Right lobe of liver (tissue), 6 donors: Measurements from ENCODE around the gene SYCE3. TPM values are rescaled to one million over a fixed set of nuclear protein-coding genes. Genes with fewer than 3 reads are reported as not detected.
A peak's percentile ranks its signal among the peaks of the same experiment; 100 is the strongest.

ENCODE experiments used
- ATAC-seq, 4 donors: fragments of 200-7000 bp; cut with Tn5 transposase; one replicate each; pipeline ENCODE4 v1.9.1; 2020; ENCODE audit warnings: mild to moderate bottlenecking in 4 of 4, moderate library complexity in 4 of 4
- DNase-seq, 3 donors: peaks; one replicate each; pipeline ENCODE4 v3.0.0-alpha.2; 2020
- H3K27ac ChIP-seq, 3 donors: fragments of 200-600 bp; one replicate each; pipeline ENCODE4 v1.8.0; 2022
- H3K27me3 ChIP-seq, 2 donors: fragments of 200-600 bp; one replicate each; pipeline ENCODE4 v1.8.0; 2022
- H3K36me3 ChIP-seq, 4 donors: fragments of 200-600 bp; sonication (generic) in 1 of 4; one replicate each; pipeline versions ENCODE4 v1.5.1 to v1.8.0; 2017 to 2022; ENCODE audit warnings: control low read depth in 1 of 4
- H3K4me1 ChIP-seq, 4 donors: fragments of 200-600 bp; sonication (generic) in 1 of 4; one replicate each; pipeline versions ENCODE4 v1.5.1 to v1.8.0; 2017 to 2022; ENCODE audit warnings: control low read depth in 1 of 4
- H3K4me3 ChIP-seq, 3 donors: fragments of 200-600 bp; one replicate each; pipeline ENCODE4 v1.8.0; 2022
- H3K9me3 ChIP-seq, 4 donors: fragments of 200-600 bp; sonication (generic) in 1 of 4; one replicate each; pipeline versions ENCODE4 v1.5.1 to v1.8.0; 2017 to 2022; ENCODE audit warnings: control low read depth in 1 of 4
- POLR2A ChIP-seq: fragments of 450-650 bp; IDR thresholded peaks from one replicate; pipeline ENCODE4 v1.6.1; 2017; ENCODE audit warnings: antibody characterized with exemption, mild to moderate bottlenecking
- WGBS: methylation state at CpG from one replicate; pipeline ENCODE4 v1.1.6; 2018; ENCODE audit warnings: low coverage, low lambda C conversion rate; ENCODE audit not compliant: insufficient coverage; ENCODE audit errors: missing lambda C conversion rate; 5-methylcytosine and 5-hydroxymethylcytosine counted together
- intact Hi-C, 2 donors: fragments of 100-400 bp; cut with DNase I; formaldehyde crosslinking; loops; one replicate each; pipeline versions ENCODE4 v1.11.2 to v1.14.1; 2022
- total RNA-seq, 6 experiments: library from RNA; depleted of rRNA in 2 of 6; stranded (reverse); fragments of >200 nt in 2 of 6; fragmentation: NEBNext Ultra II Directional in 3 of 6; extraction: Animal tissue kit (Norgen Biotek cat#: 25700) in 3 of 6; gene quantifications; one replicate each; pipeline versions ENCODE4 v1.1.0 to v1.2.4, GENCODE V29; 2016 to 2023
- TF ChIP-seq, protein P1 (sequence below), 4 donors: fragments of 200-600 bp in 3 of 4; fragments of 450-650 bp in 1 of 4; IDR thresholded peaks; one replicate each; pipeline versions ENCODE4 v1.5.1 to v1.8.0; 2016 to 2022; ENCODE audit warnings: antibody characterized with exemption in 4 of 4, mild to moderate bottlenecking in 2 of 4
- donor health status: DM: no; HTN: yes; CAD: no.
- donor health status: DM: no; HTN: no; CAD: no.
- donor health status: DM: no; HTN: no; CAD: no.
- donor health status: DM: no; HTN: yes; CAD: no.
- donor health status: DM: no; HTN: yes; CAD: no.

SYCE3 gene
- total RNA-seq, 6 experiments from 2014 or later: 3.3 to 4.7 TPM; not detected in 4

DNA sequence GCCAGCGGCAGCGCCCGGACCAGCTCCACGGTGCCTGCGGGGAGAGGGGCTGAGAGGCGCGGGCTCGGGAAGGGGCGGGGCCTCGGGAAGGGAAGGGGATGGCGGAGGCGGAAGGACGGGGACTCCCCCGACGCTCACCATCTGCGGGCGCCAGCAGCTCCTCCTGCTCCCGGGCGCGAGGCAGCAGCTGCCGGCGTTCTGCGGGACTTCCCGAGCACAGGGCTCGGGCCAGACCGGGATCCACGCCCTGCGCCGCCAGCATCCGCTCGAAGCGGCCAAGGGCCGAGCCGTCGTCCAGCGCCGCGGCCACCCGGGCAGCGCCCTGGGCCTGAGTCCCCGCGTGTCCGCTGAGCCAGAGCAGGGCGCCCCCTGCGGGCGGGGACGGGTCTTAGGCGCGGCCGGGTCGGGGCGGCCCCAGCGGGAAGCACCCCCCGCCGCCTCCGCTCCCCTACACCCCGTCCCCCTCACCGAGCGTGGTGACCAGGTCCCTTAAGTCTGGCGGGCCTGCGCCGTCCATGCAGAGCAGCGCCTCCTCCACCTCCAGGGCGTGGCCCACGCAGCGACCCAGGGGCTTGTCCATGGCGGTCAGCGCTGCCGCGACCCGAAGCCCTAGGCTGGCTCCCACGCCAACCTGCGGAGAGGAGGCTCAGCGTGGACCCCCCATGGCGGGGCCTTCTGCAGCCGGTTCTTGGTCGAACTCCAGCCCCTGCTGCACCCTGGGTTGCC, 36.4 kb downstream of the SYCE3 start:
- Histone ChIP-seq H3K36me3 (peaks cover 0 to 23% (median 3%) of the 10 kb centered on the region in 4 donors), H3K9me3 (no peaks in the 10 kb centered on the region), H3K4me3 (peak overlapping the region; percentile 66 to 74 (median 68)), H3K4me1 (peaks cover 0 to 25% (median 12%) of the 10 kb centered on the region in 4 donors), H3K27ac (peak overlapping the region; percentile 76 to 94 (median 87)), H3K27me3 (no peaks in the 10 kb centered on the region)
- TF ChIP-seq, protein P1, sequence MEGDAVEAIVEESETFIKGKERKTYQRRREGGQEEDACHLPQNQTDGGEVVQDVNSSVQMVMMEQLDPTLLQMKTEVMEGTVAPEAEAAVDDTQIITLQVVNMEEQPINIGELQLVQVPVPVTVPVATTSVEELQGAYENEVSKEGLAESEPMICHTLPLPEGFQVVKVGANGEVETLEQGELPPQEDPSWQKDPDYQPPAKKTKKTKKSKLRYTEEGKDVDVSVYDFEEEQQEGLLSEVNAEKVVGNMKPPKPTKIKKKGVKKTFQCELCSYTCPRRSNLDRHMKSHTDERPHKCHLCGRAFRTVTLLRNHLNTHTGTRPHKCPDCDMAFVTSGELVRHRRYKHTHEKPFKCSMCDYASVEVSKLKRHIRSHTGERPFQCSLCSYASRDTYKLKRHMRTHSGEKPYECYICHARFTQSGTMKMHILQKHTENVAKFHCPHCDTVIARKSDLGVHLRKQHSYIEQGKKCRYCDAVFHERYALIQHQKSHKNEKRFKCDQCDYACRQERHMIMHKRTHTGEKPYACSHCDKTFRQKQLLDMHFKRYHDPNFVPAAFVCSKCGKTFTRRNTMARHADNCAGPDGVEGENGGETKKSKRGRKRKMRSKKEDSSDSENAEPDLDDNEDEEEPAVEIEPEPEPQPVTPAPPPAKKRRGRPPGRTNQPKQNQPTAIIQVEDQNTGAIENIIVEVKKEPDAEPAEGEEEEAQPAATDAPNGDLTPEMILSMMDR (IDR thresholded peaks at IDR 0.05): peak; percentile 45 to 84 (median 66)
- TF ChIP-seq POLR2A: peak; percentile 33
- 0% methylated on average over 13 of the region's 77 CpGs for WGBS
- intact Hi-C loops: loop anchor here in 1 of 2 donors (10.0 kb wide), 1 partner anchor 89 kb away; no protein-coding TSS in a partner anchor
- DNase-seq (peak; percentile 87 to 90 (median 90)), ATAC-seq (peak; percentile 13 to 33 (median 20))

DNA sequence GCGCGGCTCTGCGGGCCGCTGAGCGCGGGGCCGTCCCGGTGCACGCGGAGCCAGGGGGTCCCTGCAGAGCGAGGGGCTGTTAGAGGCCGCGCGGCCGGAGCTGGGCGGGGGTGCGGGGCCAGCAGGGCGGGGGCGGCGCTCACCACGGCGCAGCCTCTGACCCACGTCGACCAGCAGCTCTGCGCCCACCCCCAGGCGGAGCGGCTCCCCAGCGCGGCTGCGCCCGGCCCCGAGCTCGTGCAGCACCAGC, 36.9 kb downstream of the SYCE3 start:
- WGBS: no CpG with 5 or more reads among the region's 33 CpGs
- peak overlapping the region; percentile 76 to 94 (median 87) for H3K27ac ChIP-seq
- no peaks in the 10 kb centered on the region for H3K9me3 ChIP-seq
- DNase-seq (no peak), ATAC-seq (peak in 2 of 4 donors; percentile 4 to 5)
- TF ChIP-seq POLR2A: no peak
- TF ChIP-seq, protein P1 (IDR thresholded peaks at IDR 0.05): no peak
- peak overlapping the region; percentile 66 to 74 (median 68) for H3K4me3 ChIP-seq
- no peaks in the 10 kb centered on the region for H3K27me3 ChIP-seq
- peaks cover 0 to 25% (median 12%) of the 10 kb centered on the region in 4 donors for H3K4me1 ChIP-seq
- peaks cover 0 to 23% (median 3%) of the 10 kb centered on the region in 4 donors for H3K36me3 ChIP-seq
- intact Hi-C loops: loop anchor here in 1 of 2 donors (10.0 kb wide), 1 partner anchor 89 kb away; no protein-coding TSS in a partner anchor

DNA sequence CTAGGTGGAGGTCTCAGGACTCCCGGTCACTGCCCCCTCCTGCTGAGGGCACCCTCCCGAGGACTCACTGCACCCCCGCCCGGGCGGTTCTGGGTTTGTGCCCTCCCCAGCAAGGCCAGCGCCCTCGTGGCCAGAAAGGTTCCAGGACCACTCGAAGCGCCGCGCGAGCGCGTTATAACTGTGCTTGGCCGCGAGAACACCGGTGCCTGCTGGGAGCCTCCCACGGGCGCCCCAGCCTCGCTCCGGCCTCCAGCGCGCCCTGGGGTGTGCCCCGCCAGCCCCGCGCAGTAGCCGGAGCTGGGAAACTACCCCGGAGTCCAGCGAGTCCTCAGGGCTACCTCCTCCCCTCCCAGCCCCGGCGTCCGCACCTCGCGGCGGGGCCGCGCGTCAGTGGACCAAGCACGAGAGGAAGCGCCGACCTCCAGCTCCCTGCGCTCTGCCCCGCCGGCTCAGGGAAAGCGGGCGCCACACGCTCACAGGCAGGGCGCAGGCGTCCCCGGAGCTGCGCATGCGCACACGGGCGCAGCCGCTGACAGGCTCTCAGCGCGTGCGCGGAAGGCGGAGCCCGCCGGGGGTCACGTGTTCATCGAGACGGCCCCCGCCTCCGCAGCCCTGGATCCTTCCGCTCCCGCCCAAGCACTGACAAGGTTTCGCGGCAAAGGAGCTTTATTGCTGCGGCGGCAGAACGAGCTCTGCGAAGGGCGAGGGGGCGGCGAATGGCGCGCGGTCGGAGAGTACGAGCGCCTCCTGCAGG, 37.4 kb downstream of the SYCE3 start, which contains the start of gene SCO2:
SCO2 (minus strand) TSS at position 495 of the 754 bp plus-strand sequence. CDS start 1,187 bp downstream, outside the sequence.
- Histone ChIP-seq H3K9me3 (no peaks in the 10 kb centered on the region), H3K27me3 (no peaks in the 10 kb centered on the region), H3K36me3 (peaks cover 0 to 23% (median 3%) of the 10 kb centered on the region in 4 donors), H3K27ac (peak within 1 kb of the TSS; percentile 76 to 94 (median 87)), H3K4me1 (peaks cover 0 to 25% (median 12%) of the 10 kb centered on the region in 4 donors), H3K4me3 (peak within 1 kb of the TSS; percentile 66 to 74 (median 68))
- TF ChIP-seq POLR2A: peak; percentile 92
- TF ChIP-seq, protein P1 (IDR thresholded peaks at IDR 0.05): peak; percentile 8 to 36 (median 29)
- 0% methylated on average over 15 of the region's 84 CpGs for WGBS
- intact Hi-C loops: loop anchor here in 1 of 2 donors (10.0 kb wide), 1 partner anchor 90 kb away; no protein-coding TSS in a partner anchor
- ATAC-seq: peak; percentile 38 to 64 (median 56)
- DNase-seq: peak; percentile 97

DNA sequence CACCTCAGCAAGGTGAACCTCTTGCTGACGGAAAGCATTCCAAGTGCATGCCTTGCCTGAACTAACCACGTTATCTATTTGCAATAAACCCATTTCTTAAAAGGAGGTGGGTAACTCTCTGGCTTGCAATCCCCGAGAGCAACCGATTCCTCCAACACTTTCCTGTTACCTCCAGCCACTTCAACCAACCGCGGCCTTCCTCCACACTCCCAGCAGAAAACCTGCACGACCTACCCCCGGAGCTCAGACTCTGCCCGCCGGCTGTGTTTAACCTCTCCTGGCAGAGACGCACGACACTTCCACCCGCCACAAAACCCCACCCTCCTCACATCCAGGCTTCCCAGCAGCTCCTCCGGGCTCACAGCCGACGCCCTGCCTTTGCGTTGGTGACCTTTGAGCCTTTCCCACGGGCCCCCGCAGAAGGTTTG, 38.0 kb downstream of the SYCE3 start:
- Histone ChIP-seq H3K9me3 (no peaks in the 10 kb centered on the region), H3K4me1 (peaks cover 0 to 25% (median 12%) of the 10 kb centered on the region in 4 donors), H3K36me3 (peaks cover 0 to 23% (median 3%) of the 10 kb centered on the region in 4 donors), H3K4me3 (peak overlapping the region; percentile 66 to 74 (median 68)), H3K27ac (peak overlapping the region; percentile 76 to 94 (median 87)), H3K27me3 (no peaks in the 10 kb centered on the region)
- 1% methylated on average over 15 of the region's 19 CpGs for WGBS
- TF ChIP-seq, protein P1 (IDR thresholded peaks at IDR 0.05): no peak
- TF ChIP-seq POLR2A: no peak
- intact Hi-C loops: loop anchor here in 1 of 2 donors (10.0 kb wide), 1 partner anchor 90 kb away; no protein-coding TSS in a partner anchor
- no peak for DNase-seq
- no peak for ATAC-seq
